UCSD-AML1 (cell line): ENCODE measurements around the gene TMEM38B.
"Not testable (repeated sequence)": the region's sequence is repeated elsewhere in the genome, so short reads cannot be mapped to it uniquely, and the experiment has no call there.

Source experiments
- DNase-seq: peaks from one replicate; lab custom pipeline; 2025; ENCODE audit not compliant: unreplicated experiment; lab: John Stamatoyannopoulos, UW

The TMEM38B gene

DNA sequence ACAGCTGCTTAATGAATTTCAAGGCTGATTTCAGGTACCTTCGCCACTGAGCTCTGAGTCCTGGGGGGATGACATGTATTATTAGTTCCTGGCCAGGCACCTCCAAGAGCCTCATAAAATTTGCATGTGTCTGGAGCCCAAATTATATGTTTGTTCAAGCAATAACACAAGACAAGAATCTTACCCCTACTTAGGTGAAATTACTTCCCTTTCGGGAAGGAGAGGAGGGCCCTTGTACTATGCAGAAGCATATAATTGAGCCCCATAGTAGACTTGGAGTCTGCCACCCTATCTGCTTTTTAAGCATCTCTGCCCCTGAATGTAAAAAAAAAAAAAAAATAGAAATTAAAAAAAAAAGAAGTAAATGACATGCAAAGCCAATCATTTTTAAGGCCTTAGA is 13.0 kb upstream of the TMEM38B start:
- no peak for DNase-seq

DNA sequence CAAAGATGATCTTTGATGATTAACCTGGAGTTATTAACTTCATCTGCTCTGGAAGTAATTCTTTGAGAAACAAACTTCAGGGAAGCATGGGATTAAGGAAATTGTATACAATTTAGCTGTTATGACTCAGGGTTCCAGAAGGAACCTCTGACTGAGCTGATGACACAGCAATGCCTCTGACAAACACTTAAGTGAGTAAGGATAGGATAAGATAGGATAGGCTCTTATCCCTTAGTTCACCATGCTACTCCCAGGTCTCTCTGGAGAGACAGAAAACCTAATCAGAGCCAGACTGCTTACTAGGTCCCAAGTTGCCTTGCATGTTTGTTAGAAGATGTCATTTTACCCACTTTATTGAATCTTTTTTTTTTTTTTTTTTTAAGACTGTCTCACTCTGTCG is 12.6 kb upstream of the TMEM38B start:
- DNase-seq: no peak

DNA sequence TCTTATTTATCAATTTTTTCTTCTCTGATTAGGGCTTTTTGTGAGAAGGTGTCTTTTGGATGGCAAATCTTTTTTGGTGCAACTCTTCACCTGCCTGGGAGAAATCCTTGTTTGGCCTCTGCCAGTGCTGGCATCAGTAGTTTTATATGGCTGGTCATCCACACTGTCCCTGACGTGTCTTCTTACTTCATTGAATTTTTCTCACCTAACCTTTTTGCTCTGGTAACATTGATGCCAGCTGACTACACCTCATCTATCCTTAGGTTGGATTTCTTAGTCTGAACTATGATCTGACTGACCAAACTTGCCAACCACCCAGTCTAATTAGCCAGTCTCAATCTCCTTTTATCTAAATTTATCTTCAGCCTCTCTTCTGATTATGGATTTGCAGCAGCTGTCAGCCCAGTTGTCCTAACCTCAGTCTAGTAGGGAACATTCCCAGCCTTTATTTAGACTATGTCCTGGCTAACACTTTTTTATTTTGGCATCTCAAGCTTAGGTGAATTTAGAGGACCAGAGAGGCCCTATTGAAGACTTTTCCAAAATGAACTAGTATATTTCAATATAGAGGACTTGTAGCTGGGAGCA is 10.6 kb upstream of the TMEM38B start:
- DNase-seq: no peak

DNA sequence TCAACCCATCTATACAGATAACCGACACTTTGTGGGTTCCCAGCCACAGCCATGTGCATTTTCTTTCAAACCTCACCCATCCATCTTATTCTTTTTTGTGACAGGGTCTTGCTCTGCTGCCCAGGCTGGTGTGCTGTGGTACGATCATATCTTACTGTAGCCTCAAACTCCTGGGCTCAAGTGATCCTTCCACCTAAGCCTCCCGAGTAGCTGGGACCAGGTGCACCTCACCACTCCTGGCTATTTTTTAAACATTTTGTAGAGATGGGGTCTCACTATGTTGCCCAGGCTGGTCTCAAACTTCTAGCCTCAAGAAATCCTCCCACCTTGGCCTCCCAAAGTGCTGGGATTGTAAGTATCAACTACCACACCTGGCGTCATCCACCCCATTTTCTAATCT is 7.4 kb upstream of the TMEM38B start:
- no peak for DNase-seq

DNA sequence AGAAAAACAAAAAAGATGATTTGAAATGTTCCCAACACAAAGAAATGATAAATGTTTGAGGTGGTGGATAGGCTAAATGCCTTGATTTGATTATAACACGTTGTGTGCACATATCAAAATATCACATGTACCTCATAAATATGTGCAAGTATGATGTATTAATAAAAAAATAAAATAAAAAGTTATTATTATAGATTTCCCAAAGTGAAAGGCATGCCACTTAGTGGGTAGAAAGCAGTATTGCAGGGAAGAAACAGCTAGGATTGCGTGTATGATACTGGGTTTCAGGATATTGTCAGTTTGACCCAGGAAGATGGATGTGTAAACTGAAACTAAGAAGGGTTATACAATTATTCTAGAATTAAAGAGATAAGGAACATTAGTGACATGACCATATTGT is 3.6 kb upstream of the TMEM38B start:
- no peak for DNase-seq

DNA sequence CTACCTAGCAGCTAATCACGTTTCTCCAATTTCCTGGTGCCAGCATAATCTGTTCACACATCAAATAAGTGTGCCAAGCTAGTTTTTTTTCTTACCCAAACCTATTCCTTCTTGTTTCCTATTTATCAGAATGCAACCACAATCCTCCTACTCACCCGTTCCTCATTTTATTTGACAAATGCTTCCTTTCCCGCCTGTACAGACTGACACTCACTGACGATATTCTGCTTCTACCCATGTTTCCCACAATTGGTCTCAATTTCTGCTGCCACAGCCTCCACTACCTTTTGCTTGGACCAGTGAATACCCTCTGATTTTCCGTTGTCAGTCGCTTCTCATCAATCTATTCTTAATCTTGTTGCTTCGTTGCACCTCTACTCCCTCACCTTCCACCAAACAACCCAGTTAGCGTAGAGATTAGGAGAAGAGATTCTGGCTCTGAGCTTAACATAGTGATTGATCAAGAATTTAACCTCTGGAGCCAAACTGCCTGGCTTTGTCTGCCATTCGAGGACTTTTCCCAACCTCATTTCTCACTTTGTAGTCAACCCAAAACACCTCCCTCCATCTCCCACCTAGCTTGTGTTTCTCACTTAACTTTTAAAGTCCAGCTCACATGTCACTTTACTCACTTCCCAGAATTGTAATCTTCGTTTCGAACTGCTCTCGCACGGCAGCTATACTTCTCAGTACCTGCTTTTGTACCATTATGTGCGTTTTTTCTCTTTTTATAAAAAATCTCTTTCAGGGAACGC is 729 bp upstream of the TMEM38B start:
- no peak for DNase-seq

DNA sequence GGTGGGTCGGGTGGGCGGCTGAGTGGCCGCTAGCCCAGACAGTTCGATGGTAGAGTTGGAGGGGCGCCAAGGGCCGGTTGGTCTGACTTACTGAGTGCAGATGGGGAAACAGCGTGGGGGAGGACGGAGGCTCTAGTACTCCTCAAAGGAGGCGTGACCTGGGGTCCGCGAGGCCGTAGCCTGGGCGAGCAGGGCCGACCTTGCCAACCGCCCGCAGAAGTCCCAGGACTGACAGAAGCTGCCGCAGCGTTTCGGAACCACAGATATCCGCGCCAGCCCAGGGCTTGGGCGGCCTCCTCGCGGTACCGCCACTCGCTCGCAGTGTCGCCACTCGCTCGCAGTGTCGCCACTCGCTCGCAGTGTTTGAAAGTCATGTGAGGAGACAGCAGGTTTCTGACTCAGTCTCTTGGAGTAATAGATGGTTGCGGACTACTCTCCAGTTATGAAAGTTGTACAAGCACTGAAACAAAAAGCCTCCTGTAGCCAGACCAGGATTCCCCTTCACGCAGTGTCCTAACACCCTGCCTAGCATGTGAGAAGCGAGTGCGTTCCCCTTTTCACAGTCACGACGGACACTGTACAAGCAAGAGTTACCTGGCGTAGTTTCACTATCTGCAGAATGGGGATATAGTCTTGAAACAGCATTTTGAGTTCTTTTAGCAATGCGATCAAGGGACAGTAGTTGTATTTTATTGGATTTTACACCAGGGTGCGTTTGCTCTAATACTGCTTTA is 674 bp downstream of the TMEM38B start:
- peak; percentile 68 for DNase-seq

DNA sequence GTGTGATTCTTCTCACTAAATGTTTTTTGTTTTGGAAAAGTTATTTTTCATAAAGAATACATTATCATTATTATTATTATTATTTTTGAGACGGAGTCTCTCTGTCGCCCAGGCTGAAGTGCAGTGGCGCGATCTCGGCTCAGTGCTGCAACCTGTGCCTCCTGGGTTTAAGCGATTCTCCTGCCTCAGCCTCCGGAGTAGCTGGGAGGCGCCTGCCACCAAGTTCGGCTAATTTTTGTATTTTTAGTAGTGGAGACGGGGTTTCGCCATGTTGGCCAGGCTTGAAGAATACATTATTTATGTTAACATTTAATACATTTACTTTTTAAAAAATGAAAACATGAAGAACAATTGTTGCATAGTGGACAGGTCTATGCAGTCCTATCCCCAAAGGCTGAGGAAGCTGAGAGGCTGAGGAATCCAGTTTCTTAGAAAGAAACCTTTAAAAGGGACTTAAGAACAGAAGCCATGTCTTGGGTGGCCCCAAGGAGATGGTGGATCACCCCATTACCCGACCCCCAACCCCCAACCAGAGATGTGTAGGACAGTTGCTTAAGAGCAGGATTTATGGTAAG is 2.0 kb downstream of the TMEM38B start:
- DNase-seq: no peak

DNA sequence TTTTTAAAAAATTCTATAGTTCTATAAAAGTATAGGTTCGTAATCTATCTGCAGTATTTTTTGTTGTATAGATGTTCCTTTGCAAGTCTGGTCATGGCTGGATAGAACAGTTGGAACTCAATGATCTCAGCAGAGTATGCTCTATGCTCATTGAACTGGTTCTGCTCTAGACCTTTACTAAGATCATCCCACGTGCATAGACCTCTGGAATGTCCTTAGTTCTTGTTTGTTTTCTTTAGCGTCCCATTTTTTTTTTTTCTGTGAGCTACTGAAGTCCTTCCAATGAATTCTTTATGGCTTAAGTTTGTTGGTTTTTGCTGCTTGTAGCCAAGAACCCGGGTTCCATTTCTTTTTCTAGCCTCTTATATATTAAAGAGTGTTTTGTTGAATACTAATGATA is 3.5 kb downstream of the TMEM38B start:
- DNase-seq: no peak

DNA sequence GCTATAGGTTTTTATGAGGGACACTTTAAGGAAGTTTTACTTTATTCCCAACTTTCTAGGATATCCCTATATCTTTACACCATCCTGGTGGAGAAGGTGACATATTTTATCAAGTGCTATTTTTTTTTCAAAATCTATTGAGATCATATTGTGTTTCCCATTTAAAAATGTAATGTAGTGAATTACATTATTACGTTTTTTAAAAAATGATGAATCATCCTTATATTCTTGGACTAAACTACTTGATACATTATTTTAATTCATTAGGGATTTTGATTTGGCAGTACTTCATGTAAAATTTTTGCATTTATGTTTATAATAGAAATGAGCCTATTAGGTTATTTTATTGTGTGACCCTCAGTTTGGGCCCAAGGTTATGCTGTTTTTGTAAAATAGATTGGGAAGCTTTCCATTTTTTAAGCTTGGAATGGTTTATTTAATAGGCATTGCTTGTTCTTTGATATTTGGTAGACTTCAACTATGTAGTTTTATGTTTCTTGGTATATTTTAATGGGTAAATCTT is 4.1 kb downstream of the TMEM38B start:
- no peak for DNase-seq

DNA sequence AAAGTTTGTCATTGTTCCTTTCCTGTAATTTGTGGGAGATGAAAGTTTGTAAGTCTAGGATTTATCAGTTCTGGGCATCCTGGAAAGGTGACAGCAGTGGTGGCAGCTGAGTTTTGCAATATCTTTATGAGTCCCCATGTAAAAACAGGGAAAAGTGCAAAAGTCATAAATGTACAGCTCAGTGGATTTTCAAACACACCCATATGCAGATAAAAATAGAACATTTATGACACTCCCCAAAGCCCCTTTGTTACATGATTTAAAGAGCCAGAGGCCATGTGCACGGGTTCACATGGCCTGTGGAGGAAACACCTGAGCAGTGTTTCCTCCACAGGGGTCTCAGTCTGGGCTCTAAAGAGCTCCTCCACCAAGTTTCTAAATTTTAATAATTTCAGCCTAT is 6.3 kb downstream of the TMEM38B start:
- no peak for DNase-seq

DNA sequence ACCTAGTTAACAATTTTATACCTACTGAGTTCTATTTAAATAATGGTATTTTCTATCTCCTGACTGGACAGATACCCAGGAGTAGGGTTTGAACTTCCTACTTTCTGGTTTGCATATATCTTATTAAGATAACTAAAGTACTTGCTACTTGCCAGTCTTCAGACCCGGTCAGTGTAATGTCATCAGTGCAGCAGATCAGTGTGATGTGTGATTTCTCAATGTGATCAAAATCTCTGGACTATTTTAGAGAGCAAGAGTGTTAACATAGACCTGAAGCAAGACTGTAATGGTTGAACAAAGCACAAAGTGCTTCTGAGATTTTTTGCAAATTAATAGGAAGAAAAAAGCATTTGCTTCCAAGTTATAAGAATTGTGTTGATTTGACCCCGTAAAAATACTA is 6.8 kb downstream of the TMEM38B start:
- DNase-seq: no peak

DNA sequence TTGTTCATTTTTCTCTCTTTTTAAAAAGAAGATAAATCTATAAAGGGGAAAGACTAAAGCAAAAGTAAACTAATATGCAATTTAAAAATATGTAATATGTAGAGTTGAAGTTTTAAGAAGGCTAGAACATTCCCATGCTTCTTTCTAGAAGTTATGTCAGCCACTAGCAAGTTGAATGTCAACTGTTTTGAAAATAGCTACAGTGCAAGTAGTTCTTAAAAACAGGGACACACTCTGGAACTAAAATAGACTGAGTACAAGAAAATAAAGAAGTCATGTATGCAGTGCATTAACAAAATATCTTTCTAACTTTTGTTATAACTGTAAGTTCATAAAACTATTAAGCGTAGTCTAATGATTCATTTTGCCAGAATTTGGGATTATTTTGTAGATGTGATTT is 7.9 kb downstream of the TMEM38B start:
- no peak for DNase-seq

DNA sequence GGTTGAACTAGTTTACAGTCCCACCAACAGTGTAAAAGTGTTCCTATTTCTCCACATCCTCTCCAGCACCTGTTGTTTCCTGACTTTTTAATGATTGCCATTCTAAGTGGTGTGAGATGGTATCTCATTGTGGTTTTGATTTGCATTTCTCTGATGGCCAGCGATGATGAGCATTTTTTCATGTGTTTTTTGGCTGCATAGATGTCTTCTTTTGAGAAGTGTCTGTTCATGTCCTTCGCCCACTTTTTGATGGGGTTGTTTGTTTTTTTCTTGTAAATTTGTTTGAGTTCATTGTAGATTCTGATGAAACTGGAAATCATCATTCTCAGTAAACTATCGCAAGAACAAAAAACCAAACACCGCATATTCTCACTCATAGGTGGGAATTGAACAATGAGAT is 9.3 kb downstream of the TMEM38B start:
- DNase-seq: not testable (repeated sequence)

DNA sequence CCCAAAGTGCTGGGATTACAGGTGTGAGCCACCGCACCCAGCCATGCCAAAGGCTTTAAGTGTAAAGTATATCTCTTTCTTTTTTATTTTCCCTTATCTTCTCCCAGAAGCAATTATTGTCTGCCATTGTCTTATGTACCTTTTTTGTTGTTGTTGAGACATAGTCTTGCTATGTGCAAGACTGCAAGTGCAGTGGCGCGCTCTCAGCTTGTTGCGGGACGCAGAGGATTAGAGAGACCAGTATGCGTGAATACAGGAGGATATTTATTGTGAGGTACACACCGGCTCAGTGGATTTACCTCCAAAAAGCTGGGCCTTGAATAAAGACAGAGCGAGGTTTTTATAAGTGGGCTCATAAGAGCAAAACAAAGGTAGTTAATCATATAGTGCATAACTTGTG is 11.8 kb downstream of the TMEM38B start:
- DNase-seq: no peak

DNA sequence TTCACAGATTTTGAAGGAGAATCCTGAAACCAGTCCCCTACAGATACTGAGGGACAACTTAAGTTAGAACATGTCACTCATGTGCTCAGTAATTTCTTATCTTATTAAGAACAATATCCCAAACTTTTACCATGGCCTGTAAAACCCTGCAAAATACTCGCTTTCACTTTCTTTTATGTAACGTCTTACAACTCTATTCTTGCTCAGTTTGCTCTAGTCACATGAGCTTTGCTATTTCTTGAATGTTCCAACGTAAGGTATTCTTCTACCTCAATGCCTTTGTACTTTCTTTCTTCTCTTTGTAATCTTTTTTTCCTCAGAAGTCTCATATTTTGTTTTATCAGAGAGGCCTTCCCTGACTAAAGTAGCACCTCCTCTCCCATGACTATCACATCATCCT is 14.1 kb downstream of the TMEM38B start:
- no peak for DNase-seq

DNA sequence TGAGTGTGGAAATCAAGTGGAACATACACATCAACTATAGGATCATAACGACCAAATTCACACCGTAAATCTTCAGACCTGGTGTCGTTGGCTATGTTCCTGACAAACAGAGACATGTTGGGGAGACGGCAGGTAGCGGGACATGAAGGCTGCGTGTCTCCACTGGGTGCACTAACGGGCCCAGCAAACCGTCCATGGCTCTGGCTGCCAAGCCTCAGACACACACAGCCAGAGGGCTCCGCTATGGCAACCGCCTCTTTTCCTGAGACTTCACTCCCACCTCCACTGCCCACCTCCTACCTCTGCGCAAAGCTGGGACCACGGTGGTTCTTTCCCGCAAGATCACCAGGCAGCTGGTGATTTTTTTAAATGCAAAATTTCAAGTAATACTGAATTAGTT is 16.3 kb downstream of the TMEM38B start:
- DNase-seq: no peak

DNA sequence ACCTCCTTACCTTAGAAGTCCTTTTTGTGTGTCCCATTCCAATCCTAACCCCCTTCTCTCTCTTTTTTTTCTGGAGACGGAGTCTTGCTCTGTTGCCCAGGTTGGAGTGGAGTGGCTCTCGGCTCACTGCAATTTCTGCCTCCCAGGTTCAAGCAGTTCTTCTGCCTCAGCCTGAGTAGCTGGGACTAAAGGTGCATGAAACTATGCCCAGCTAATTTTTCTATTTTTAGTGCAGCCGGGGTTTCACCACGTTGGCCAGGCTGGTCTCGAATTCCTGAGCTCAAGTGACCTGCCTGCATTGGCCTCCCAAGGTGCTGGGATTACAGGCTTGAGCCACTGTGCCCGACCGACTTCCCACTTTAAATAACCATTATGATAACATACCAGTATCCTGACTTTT is 17.5 kb downstream of the TMEM38B start:
- no peak for DNase-seq

DNA sequence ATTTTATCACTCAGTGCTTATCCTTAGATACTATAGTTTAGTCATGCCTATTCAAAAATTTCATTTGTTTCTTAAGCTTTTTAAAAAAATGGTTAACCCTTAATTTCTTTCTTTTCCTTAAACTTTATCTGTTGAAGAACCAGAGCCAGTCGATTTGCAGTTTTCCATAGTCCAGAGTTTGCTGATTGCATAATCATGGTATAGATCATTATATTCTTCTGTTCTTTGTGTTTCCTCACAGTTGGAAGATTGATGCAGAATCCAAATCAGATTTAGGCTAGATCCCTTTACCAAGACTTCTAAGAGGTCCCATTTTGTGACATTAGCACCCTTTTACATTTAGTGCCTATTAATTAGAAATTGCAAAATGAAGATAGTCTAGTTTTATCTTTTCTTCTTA is 18.0 kb downstream of the TMEM38B start:
- no peak for DNase-seq

DNA sequence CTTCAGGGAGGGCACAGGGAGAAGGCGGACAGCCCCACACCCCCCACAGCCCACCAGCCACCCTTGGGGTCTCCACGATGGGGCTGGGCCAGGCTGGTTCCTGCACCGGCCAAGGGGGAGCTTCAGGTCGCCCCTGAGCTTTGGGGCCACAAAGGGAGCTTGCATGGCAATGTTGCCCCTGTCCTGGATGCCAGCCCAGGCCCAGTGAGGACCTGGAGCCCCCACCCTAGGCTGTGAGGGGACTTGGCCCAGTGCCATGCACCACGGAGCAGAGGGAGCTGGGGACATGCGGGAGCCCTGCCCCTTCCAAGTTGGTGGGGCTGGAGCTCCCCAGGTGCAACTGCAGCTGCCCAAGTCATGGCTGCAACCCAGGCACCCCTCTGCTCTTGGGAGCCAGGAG is 18.4 kb downstream of the TMEM38B start:
- no peak for DNase-seq

DNA sequence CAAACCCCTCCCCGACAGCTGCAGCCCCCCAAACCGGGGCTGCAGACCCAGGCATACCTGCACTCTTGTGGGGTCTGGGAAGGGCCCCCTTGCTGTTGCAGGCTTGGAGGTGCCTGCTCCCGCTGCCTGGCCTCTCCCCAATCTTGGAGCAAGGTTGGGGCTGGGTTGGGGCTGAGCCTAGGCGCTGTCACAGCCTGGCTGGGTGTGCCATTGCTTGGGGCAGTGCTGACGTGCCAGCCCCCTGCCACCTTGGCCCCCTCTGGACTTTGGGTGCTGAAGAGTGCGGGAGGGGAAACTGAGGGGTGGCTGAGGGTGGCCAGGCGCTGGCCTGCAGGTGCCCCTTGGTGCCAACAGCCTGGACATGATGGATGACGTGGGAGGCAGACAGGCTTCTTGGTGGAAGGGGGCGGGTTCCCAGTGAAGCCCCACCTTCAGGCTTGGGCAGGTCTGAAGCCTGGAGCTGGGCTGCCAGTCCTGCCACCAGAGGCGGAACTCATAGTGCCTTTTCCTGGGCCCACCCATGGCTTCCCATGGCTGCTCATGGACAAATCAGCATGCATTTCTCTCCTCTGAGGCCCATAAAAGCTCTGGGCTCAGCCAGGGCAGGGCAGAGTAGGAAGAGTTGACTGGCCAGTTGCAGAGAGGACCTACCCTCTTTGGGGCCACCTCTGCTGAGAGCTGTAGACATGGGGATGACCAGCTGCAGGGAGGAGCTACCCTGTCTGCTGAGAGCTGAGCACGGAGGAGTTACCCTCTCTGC is 19.1 kb downstream of the TMEM38B start:
- no peak for DNase-seq
